K562 (cell line): Measurements from ENCODE around the gene LBH. TPM values are rescaled to one million over a fixed set of nuclear protein-coding genes. Genes with fewer than 3 reads are reported as not detected.

Experiments
- ATAC-seq: fragments of 200-7000 bp; cut with Tn5 transposase; 3 replicates; pipeline ENCODE4 v1.9.1; 2020; ENCODE audit warnings: moderate library complexity
- BruUV-seq: library from RNA; stranded (reverse); fragments of 400-500 nt; replicated peaks from 2 replicates; lab custom pipeline; 2021; lab: Mats Ljungman, UMichigan
- CTCF ChIA-PET: fragments of 300-600 bp; formaldehyde crosslinking; extraction: SDS; loops from one replicate; lab custom pipeline; 2021; ENCODE audit warnings: low intra/inter-chr PET ratio; lab: Yijun Ruan, JAX
- POLR2A ChIA-PET: fragments of 300-600, 350-650 bp; sonication (Branson Sonifier 250); formaldehyde crosslinking; extraction: SDS; loops from one replicate; lab custom pipeline; 2021; ENCODE audit warnings: antibody characterized with exemption, inconsistent platforms; lab: Yijun Ruan, JAX
- DNase-seq, 4 experiments: peaks; one replicate each; pipeline versions ENCODE4 v3.0.0 to v3.0.0-alpha.2; 2011 to 2018; ENCODE audit warnings: low spot score in 3 of 4, mixed read lengths in 3 of 4; ENCODE audit errors: extremely low read depth in 1 of 4
- FAIRE-seq: peaks from 2 replicates; lab custom pipeline; 2011; peaks lifted over from hg19 to GRCh38; lab: Jason Lieb, UNC
- H2AFZ ChIP-seq: 2 replicates; pipeline ENCODE4 v1.6.0; 2011; ENCODE audit warnings: low read depth, low read length, control low read depth, inconsistent platforms
- H3K27ac ChIP-seq: fragments of 200-600 bp; 3 replicates; pipeline ENCODE4 v1.8.0; 2011; ENCODE audit warnings: low read depth, mild to moderate bottlenecking, control low read depth, inconsistent platforms, low read length, moderate library complexity, mixed read lengths; ENCODE audit errors: extremely low read depth
- H3K27me3 ChIP-seq, 2 experiments: fragments of 300-600 bp in 1 of 2; 2 replicates in 1 of 2; 3 replicates in 1 of 2; pipeline versions ENCODE4 v1.6.0 to v1.8.0; 2011; ENCODE audit warnings: inconsistent platforms in 2 of 2, low read length in 2 of 2, mild to moderate bottlenecking in 1 of 2, mixed read lengths in 1 of 2, moderate library complexity in 1 of 2; ENCODE audit not compliant: control insufficient read depth in 2 of 2, insufficient read depth in 2 of 2
- H3K36me3 ChIP-seq: fragments of 300-600 bp; 3 replicates; pipeline ENCODE4 v1.8.0; 2011; ENCODE audit warnings: mild to moderate bottlenecking, low read length, inconsistent platforms; ENCODE audit not compliant: control insufficient read depth, insufficient read depth
- H3K4me1 ChIP-seq, 2 experiments: fragments of 200-600 bp in 1 of 2; replicated peaks in 1 of 2; 2 replicates in 1 of 2; 3 replicates in 1 of 2; pipeline versions ENCODE4 v1.5.1 to v1.8.0; 2011; ENCODE audit warnings: inconsistent platforms in 2 of 2, low read length in 2 of 2, mild to moderate bottlenecking in 1 of 2, mixed read lengths in 1 of 2, moderate library complexity in 1 of 2; ENCODE audit not compliant: control insufficient read depth in 2 of 2, insufficient read depth in 2 of 2
- H3K4me2 ChIP-seq: 2 replicates; pipeline ENCODE4 v1.6.1; 2011; ENCODE audit warnings: low read length, control low read depth, inconsistent platforms, mixed read lengths; ENCODE audit not compliant: insufficient read depth
- H3K4me3 ChIP-seq: fragments of 200-600 bp; sonication (generic), shearing (Covaris generic); 2 replicates; pipeline ENCODE4 v1.5.1; 2016; ENCODE audit warnings: control low read depth, inconsistent platforms
- H3K79me2 ChIP-seq: fragments of 200-600 bp; 3 replicates; pipeline ENCODE4 v1.8.0; 2011; ENCODE audit warnings: low read length, inconsistent platforms; ENCODE audit not compliant: control insufficient read depth, insufficient read depth
- H3K9ac ChIP-seq, 2 experiments: 2 replicates each; pipeline versions ENCODE4 v1.6.0 to v1.6.1; 2011; ENCODE audit warnings: low read depth in 2 of 2, low read length in 2 of 2, control low read depth in 1 of 2, inconsistent platforms in 1 of 2, mild to moderate bottlenecking in 1 of 2, mixed read lengths in 1 of 2; ENCODE audit not compliant: insufficient read depth in 1 of 2
- H3K9me1 ChIP-seq: one replicate; pipeline ENCODE4 v1.6.0; 2011; ENCODE audit warnings: inconsistent platforms, mild to moderate bottlenecking, low read length, moderate library complexity; ENCODE audit not compliant: control insufficient read depth, insufficient read depth
- H3K9me3 ChIP-seq: replicated peaks from 2 replicates; pipeline ENCODE4 v1.5.1; 2011; ENCODE audit warnings: low read depth, low read length, inconsistent platforms; ENCODE audit not compliant: control insufficient read depth, insufficient read depth
- H4K20me1 ChIP-seq: replicated peaks from 2 replicates; pipeline ENCODE4 v1.6.1; 2011; ENCODE audit warnings: low read length, inconsistent platforms, mixed read lengths; ENCODE audit not compliant: control insufficient read depth, insufficient read depth
- MYC ChIP-seq, 2 experiments: fragments of 250-450 bp in 1 of 2; sonication (Bioruptor Pico) in 1 of 2; IDR thresholded peaks; 2 replicates each; pipeline versions ENCODE4 v1.5.1 to v1.6.1; 2012 to 2021; ENCODE audit warnings: low read depth in 2 of 2, borderline replicate concordance in 1 of 2, improper control_type of control experiment in 1 of 2, low read length in 1 of 2, mild to moderate bottlenecking in 1 of 2, moderate library complexity in 1 of 2
- RBBP5 ChIP-seq: fragments of 200-600 bp; sonication (generic); IDR thresholded peaks from 2 replicates; pipeline ENCODE4 v1.6.1; 2012; ENCODE audit warnings: borderline replicate concordance, mild to moderate bottlenecking, low read length, control low read depth, inconsistent platforms; ENCODE audit not compliant: insufficient read depth, poor library complexity, severe bottlenecking
- SMARCA4 ChIP-seq: fragments of 450-650 bp; IDR thresholded peaks from 2 replicates; pipeline ENCODE4 v1.6.1; 2016
- ZNF143 ChIP-seq: sonication (generic); formaldehyde crosslinking; IDR thresholded peaks from 2 replicates; pipeline ENCODE4 v1.9.0; 2022; ENCODE audit warnings: mild to moderate bottlenecking, missing genetic modification reagents
- WGBS: fragments of 100-300 bp; shearing (Covaris generic); methylation state at CpG from one replicate; pipeline ENCODE4 v1.1.6; 2016; ENCODE audit warnings: low coverage, mixed read lengths; ENCODE audit not compliant: insufficient coverage; ENCODE audit errors: missing lambda C conversion rate; 5-methylcytosine and 5-hydroxymethylcytosine counted together
- in situ Hi-C: fragments of 300-500 bp; cut with MboI; formaldehyde crosslinking; loops from 4 replicates; pipeline ENCODE4 v1.15.0; 2018; ENCODE audit warnings: inconsistent platforms, mixed read lengths
- intact Hi-C: fragments of 100-400 bp; cut with micrococcal nuclease; formaldehyde crosslinking; loops from 2 replicates; pipeline ENCODE4 v1.14.2; 2022
- polyA plus RNA-seq, 8 experiments: library from polyadenylated mRNA; depleted of rRNA in 4 of 8; stranded (reverse) in 5 of 8; unstranded in 3 of 8; fragments of >200 nt; fragmentation: Nextera tagmentation in 2 of 8; fragmentation: Illumina TruSeq in 1 of 8; extraction: Ambion mirVana in 2 of 8; extraction: Trizol in 1 of 8; gene quantifications; 2 replicates each; pipeline versions ENCODE4 v1.2.1 to v1.2.3, GENCODE V29; 2011 to 2014; ENCODE audit warnings: inconsistent platforms in 1 of 8, missing spikeins in 1 of 8
- total RNA-seq, 7 experiments: library from RNA; depleted of rRNA in 6 of 7; stranded (reverse); fragments of >200 nt in 6 of 7; fragmentation: Illumina TruSeq in 2 of 7; extraction: Trizol in 2 of 7; gene quantifications; 2 replicates each; pipeline versions ENCODE4 v1.2.1 to v1.2.3, GENCODE V29; 2011 to 2021; ENCODE audit warnings: low replicate concordance in 1 of 7

The LBH gene
- total and polyA plus RNA-seq, 9 of the 15 experiments (the other 6 are each of a cell fraction or from before 2014, with no cell fraction given) = 3.1 to 13.4 (median 7.4) TPM

DNA sequence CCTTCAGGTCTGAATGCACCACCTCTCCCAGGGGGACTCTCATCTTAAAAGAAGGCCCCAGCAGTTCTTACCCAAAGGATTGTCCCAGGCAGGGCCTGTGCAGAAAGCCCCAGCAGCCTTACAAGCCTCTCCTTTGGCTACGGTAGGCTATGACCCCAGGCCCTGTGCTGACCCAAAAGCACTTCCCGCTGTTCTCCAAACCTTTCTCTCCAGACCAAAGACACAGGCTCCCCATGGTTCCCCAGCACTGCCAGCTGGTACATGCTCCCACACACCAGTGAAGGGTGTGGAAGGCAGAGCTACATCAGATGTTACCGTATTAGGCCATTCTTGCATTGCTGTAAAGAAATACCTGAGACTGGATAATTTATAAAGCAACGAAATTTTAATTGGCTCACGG lies 35.4 kb downstream of the LBH start:
- Histone ChIP-seq H3K27me3 (no peaks in the 10 kb centered on the region), H4K20me1 (no peaks in the 10 kb centered on the region), H3K4me2 (peak overlapping the region; percentile 53), H2AFZ (peak overlapping the region; percentile 79), H3K4me1 (peaks cover 22 to 25% of the 10 kb centered on the region in 2 experiments; a peak in 4 of 5 replicates), H3K36me3 (no peaks in the 10 kb centered on the region), H3K4me3 (no peak overlapping the region), H3K9me1 (no peaks in the 10 kb centered on the region), H3K79me2 (no peaks in the 10 kb centered on the region), H3K9ac (no peak overlapping the region), H3K27ac (no peak overlapping the region), H3K9me3 (no peaks in the 10 kb centered on the region)
- CTCF ChIA-PET = no interaction called here
- no peak for FAIRE-seq
- no TSS peak for BruUV-seq
- no peak for TF ChIP-seq SMARCA4
- TF ChIP-seq MYC (IDR thresholded peaks at IDR 0.05; ENCODE audit: low read depth, low read length) = no peak
- no peak for TF ChIP-seq MYC (CRISPR knock-in tag; IDR thresholded peaks at IDR 0.05; ENCODE audit: borderline replicate concordance, low read depth)
- TF ChIP-seq RBBP5 = no peak
- TF ChIP-seq ZNF143 = no peak
- WGBS = 81% methylated on average over 5 of the region's 5 CpGs
- POLR2A ChIA-PET = interaction anchor here (0.6 to 2.2 kb wide), 4 partner anchors 11 to 175 kb away, joined by 3 to 7 read pairs (median 4); no protein-coding TSS in a partner anchor
- DNase-seq = no peak
- no peak for ATAC-seq
- intact Hi-C loops (loop anchor here (2.0 kb wide), 1 partner anchor 14 kb away; no protein-coding TSS in a partner anchor), in situ Hi-C loops (no loop called here)
